ENCODE measurements around the gene SSU72.

DNA sequence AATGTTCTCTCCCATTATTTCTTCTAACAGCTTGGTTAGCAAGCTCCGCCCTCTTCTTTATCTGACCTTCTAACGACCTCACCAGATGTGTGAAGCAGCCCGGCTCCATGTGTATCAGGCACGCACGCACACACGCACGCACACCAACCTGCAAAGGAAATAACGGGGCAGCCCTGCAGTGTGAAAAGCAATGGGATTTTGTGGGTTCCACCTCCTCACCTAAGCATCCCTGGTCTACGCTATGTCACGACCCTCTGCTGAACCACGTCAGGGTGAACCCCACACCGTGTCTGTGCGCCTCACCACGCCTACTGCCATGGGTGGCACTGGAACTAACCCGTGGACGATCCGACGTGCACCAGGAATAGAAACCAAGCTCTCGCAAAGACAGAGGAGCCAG is 10.4 kb downstream of the SSU72 start:
- TF ChIP-seq, protein P1, sequence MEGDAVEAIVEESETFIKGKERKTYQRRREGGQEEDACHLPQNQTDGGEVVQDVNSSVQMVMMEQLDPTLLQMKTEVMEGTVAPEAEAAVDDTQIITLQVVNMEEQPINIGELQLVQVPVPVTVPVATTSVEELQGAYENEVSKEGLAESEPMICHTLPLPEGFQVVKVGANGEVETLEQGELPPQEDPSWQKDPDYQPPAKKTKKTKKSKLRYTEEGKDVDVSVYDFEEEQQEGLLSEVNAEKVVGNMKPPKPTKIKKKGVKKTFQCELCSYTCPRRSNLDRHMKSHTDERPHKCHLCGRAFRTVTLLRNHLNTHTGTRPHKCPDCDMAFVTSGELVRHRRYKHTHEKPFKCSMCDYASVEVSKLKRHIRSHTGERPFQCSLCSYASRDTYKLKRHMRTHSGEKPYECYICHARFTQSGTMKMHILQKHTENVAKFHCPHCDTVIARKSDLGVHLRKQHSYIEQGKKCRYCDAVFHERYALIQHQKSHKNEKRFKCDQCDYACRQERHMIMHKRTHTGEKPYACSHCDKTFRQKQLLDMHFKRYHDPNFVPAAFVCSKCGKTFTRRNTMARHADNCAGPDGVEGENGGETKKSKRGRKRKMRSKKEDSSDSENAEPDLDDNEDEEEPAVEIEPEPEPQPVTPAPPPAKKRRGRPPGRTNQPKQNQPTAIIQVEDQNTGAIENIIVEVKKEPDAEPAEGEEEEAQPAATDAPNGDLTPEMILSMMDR (IDR thresholded peaks at IDR 0.05): no peak
- no peak for TF ChIP-seq POLR2A (IDR thresholded peaks at IDR 0.05)
